Caco-2 (cell line): ENCODE data around the gene LIM2. TPM values are rescaled to one million over a fixed set of nuclear protein-coding genes. Genes with fewer than 3 reads are reported as not detected.

Source experiments
- BruUV-seq: library from RNA; stranded (reverse); fragments of 400-500 nt; replicated peaks from 2 replicates; lab custom pipeline; 2021; lab: Mats Ljungman, UMichigan
- CTCF ChIA-PET: fragments of 300-600 bp; sonication (Branson Sonifier 250); formaldehyde crosslinking; loops from one replicate; lab custom pipeline; 2022; ENCODE audit warnings: antibody characterized with exemption; lab: Charles Lee
- POLR2A ChIA-PET: fragments of 300-600 bp; sonication (Branson Sonifier 250); formaldehyde crosslinking; loops from one replicate; lab custom pipeline; 2022; ENCODE audit warnings: antibody characterized with exemption; lab: Charles Lee
- DNase-seq, 2 experiments: peaks; one replicate each; pipeline versions ENCODE4 v3.0.0 to v3.0.0-alpha.2; 2020 to 2022
- H3K27me3 ChIP-seq: replicated peaks from 2 replicates; pipeline ENCODE4 v1.6.0; 2011; ENCODE audit warnings: low read length; ENCODE audit not compliant: control insufficient read depth, insufficient read depth
- H3K36me3 ChIP-seq: 2 replicates; pipeline ENCODE4 v1.5.1; 2011; ENCODE audit warnings: low read length; ENCODE audit not compliant: control insufficient read depth, insufficient read depth
- H3K4me1 ChIP-seq: fragments of 250-450 bp; sonication (Bioruptor Pico); 2 replicates; pipeline ENCODE4 v1.5.1; 2020; ENCODE audit warnings: mild to moderate bottlenecking
- H3K4me3 ChIP-seq: 2 replicates; pipeline ENCODE4 v1.5.1; 2011; ENCODE audit warnings: low read depth, mild to moderate bottlenecking, control low read depth, low read length
- H3K9me3 ChIP-seq: fragments of 250-450 bp; sonication (Bioruptor Pico); 2 replicates; pipeline ENCODE4 v1.5.1; 2020; ENCODE audit warnings: mild to moderate bottlenecking, moderate library complexity
- H3K27ac Mint-ChIP-seq: one replicate; pipeline ENCODE4 v1.8.0; 2022; ENCODE audit warnings: mixed read lengths; ENCODE audit not compliant: unreplicated experiment
- H3K27me3 Mint-ChIP-seq: one replicate; pipeline ENCODE4 v1.8.0; 2022; ENCODE audit warnings: mixed read lengths; ENCODE audit not compliant: insufficient read depth, unreplicated experiment
- H3K36me3 Mint-ChIP-seq: one replicate; pipeline ENCODE4 v1.8.0; 2022; ENCODE audit warnings: mild to moderate bottlenecking, mixed read lengths; ENCODE audit not compliant: insufficient read depth, unreplicated experiment
- H3K4me1 Mint-ChIP-seq: one replicate; pipeline ENCODE4 v1.8.0; 2022; ENCODE audit warnings: low read depth, mixed read lengths; ENCODE audit not compliant: unreplicated experiment
- H3K4me3 Mint-ChIP-seq: one replicate; pipeline ENCODE4 v1.8.0; 2022; ENCODE audit warnings: mild to moderate bottlenecking, moderate library complexity, mixed read lengths; ENCODE audit not compliant: unreplicated experiment
- H3K9me3 Mint-ChIP-seq: one replicate; pipeline ENCODE4 v1.8.0; 2022; ENCODE audit warnings: mixed read lengths; ENCODE audit not compliant: unreplicated experiment
- CTCF ChIP-seq, 2 experiments: fragments of 200-600 bp in 1 of 2; IDR thresholded peaks; 1 replicate in 1 of 2; 2 replicates in 1 of 2; pipeline versions ENCODE4 v1.5.1 to v1.8.0; 2011 to 2022; ENCODE audit warnings: antibody characterized with exemption in 1 of 2, control low read depth in 1 of 2, inconsistent platforms in 1 of 2, low read depth in 1 of 2, low read length in 1 of 2, mild to moderate bottlenecking in 1 of 2, moderate library complexity in 1 of 2; ENCODE audit not compliant: insufficient read depth in 1 of 2, severe bottlenecking in 1 of 2, unreplicated experiment in 1 of 2
- intact Hi-C: fragments of 100-400 bp; cut with micrococcal nuclease; formaldehyde crosslinking; loops from one replicate; pipeline ENCODE4 v1.10.0; 2022; ENCODE audit not compliant: unreplicated experiment
- total RNA-seq: library from RNA; stranded (reverse); gene quantifications from 2 replicates; pipeline ENCODE4 v1.2.3, GENCODE V29; 2022

LIM2 gene
- total RNA-seq, 1 experiment from 2014 or later = not detected

GRCh38 chr19:51338563-51339312 lies 49.0 kb downstream of the LIM2 start:
- POLR2A ChIA-PET = interaction anchor here (1.2 to 2.2 kb wide), 2 partner anchors 24 to 29 kb away, joined by 24 to 67 read pairs; no protein-coding TSS in a partner anchor
- TSS peak; percentile 33 for BruUV-seq
- H3K36me3 ChIP-seq = no peaks in the 10 kb centered on the region
- H3K9me3 ChIP-seq = no peaks in the 10 kb centered on the region
- peaks cover 24% of the 10 kb centered on the region for H3K36me3 Mint-ChIP-seq
- DNase-seq = peak; percentile 89 to 92
- H3K9me3 Mint-ChIP-seq = no peaks in the 10 kb centered on the region
- H3K4me1 Mint-ChIP-seq = peaks cover 25% of the 10 kb centered on the region
- H3K27ac Mint-ChIP-seq = peak overlapping the region; percentile 90
- CTCF ChIA-PET = interaction anchor here (1.0 to 3.9 kb wide), 8 partner anchors 16 to 56 kb away, joined by 3 to 46 read pairs (median 14); partner anchors contain the start of gene ETFB
- H3K27me3 Mint-ChIP-seq = no peaks in the 10 kb centered on the region
- TF ChIP-seq CTCF (IDR thresholded peaks at IDR 0.05; ENCODE audit: insufficient read depth in 1 of 2, low read depth in 1 of 2, low read length in 1 of 2, severe bottlenecking in 1 of 2, unreplicated experiment in 1 of 2) = peak; percentile 92 to 94
- no peaks in the 10 kb centered on the region for H3K27me3 ChIP-seq
- peak overlapping the region; percentile 86 for H3K4me3 Mint-ChIP-seq
- peaks cover 26% of the 10 kb centered on the region for H3K4me1 ChIP-seq
- peak overlapping the region; percentile 78 for H3K4me3 ChIP-seq
- intact Hi-C loops = loop anchor here (1.0 to 2.0 kb wide), 5 partner anchors 16 to 318 kb away; no protein-coding TSS in a partner anchor

- H3K27me3 Mint-ChIP-seq = no peaks in the 10 kb centered on the region
- CTCF ChIA-PET = no interaction called here
- no peak for DNase-seq
- Histone ChIP-seq H3K36me3 (no peaks in the 10 kb centered on the region), H3K27me3 (no peaks in the 10 kb centered on the region), H3K4me3 (no peak overlapping the region; the same call in 1 of the 2 replicates), H3K4me1 (peaks cover 24% of the 10 kb centered on the region), H3K9me3 (no peaks in the 10 kb centered on the region)
- peak overlapping the region; percentile 86 for H3K4me3 Mint-ChIP-seq
- H3K4me1 Mint-ChIP-seq = peaks cover 22% of the 10 kb centered on the region
- H3K27ac Mint-ChIP-seq = no peak overlapping the region
- no TSS peak for BruUV-seq
- intact Hi-C loops = loop anchor here (2.0 kb wide), 1 partner anchor 319 kb away; no protein-coding TSS in a partner anchor
- peaks cover 24% of the 10 kb centered on the region for H3K36me3 Mint-ChIP-seq
- POLR2A ChIA-PET = no interaction called here
- no peak for TF ChIP-seq CTCF (IDR thresholded peaks at IDR 0.05; ENCODE audit: insufficient read depth in 1 of 2, low read depth in 1 of 2, low read length in 1 of 2, severe bottlenecking in 1 of 2, unreplicated experiment in 1 of 2)
- H3K9me3 Mint-ChIP-seq = no peaks in the 10 kb centered on the region
Measured at GRCh38 chr19:51337861-51338562, 49.8 kb downstream of the LIM2 start.

GRCh38 chr19:51337141-51337860 lies 50.5 kb downstream of the LIM2 start:
- ChIA-PET CTCF (interaction anchor here (0.6 kb wide), 1 partner anchor 30 kb away, joined by 4 read pairs; no protein-coding TSS in a partner anchor), POLR2A (no interaction called here)
- H3K4me1 Mint-ChIP-seq = peaks cover 15% of the 10 kb centered on the region
- H3K9me3 Mint-ChIP-seq = no peaks in the 10 kb centered on the region
- Histone ChIP-seq H3K9me3 (no peaks in the 10 kb centered on the region), H3K27me3 (no peaks in the 10 kb centered on the region), H3K36me3 (no peaks in the 10 kb centered on the region), H3K4me1 (peaks cover 17% of the 10 kb centered on the region), H3K4me3 (no peak overlapping the region)
- no peak for TF ChIP-seq CTCF (IDR thresholded peaks at IDR 0.05; ENCODE audit: insufficient read depth in 1 of 2, low read depth in 1 of 2, low read length in 1 of 2, severe bottlenecking in 1 of 2, unreplicated experiment in 1 of 2)
- no peak overlapping the region for H3K27ac Mint-ChIP-seq
- no peaks in the 10 kb centered on the region for H3K27me3 Mint-ChIP-seq
- BruUV-seq = no TSS peak
- intact Hi-C loops = no loop called here
- H3K36me3 Mint-ChIP-seq = peaks cover 20% of the 10 kb centered on the region
- H3K4me3 Mint-ChIP-seq = no peak overlapping the region
- DNase-seq = no peak
